K562 (cell line): ENCODE results near the gene SPRYD3. TPM values are rescaled to one million over a fixed set of nuclear protein-coding genes. Genes with fewer than 3 reads are reported as not detected.

Experiments
- ARID3A ChIP-seq: IDR thresholded peaks from 2 replicates; pipeline ENCODE4 v1.6.1; 2012; ENCODE audit warnings: low read depth, low read length, improper control_type of control experiment, borderline replicate concordance
- CCAR2 ChIP-seq: fragments of 200-400 bp; formaldehyde crosslinking; IDR thresholded peaks from 2 replicates; pipeline ENCODE4 v1.6.1; 2017; ENCODE audit warnings: mild to moderate bottlenecking, low read depth, low read length
- IRF2 ChIP-seq: sonication (generic); formaldehyde crosslinking; IDR thresholded peaks from 2 replicates; pipeline ENCODE4 v1.8.1; 2022; ENCODE audit warnings: mild to moderate bottlenecking, missing genetic modification reagents
- L3MBTL2 ChIP-seq: fragments of 450-650 bp; IDR thresholded peaks from 2 replicates; pipeline ENCODE4 v1.6.1; 2016; ENCODE audit warnings: mild to moderate bottlenecking, moderate library complexity
- MTF1 ChIP-seq: fragments of 250-450 bp; sonication (Bioruptor Pico); IDR thresholded peaks from 2 replicates; pipeline ENCODE4 v1.9.0; 2021; ENCODE audit warnings: moderate library complexity, mild to moderate bottlenecking, inconsistent platforms, borderline replicate concordance
- SMARCE1 ChIP-seq: fragments of 450-650 bp; IDR thresholded peaks from 2 replicates; pipeline ENCODE4 v1.7.1; 2016; ENCODE audit warnings: mild to moderate bottlenecking
- TAF7 ChIP-seq: fragments of 450-650 bp; IDR thresholded peaks from 2 replicates; pipeline ENCODE4 v1.6.1; 2016; ENCODE audit warnings: missing genetic modification characterization, missing compliant biosample characterization
- USF1 ChIP-seq: sonication (generic); formaldehyde crosslinking; IDR thresholded peaks from 2 replicates; pipeline ENCODE4 v1.9.0; 2022; ENCODE audit warnings: mild to moderate bottlenecking, missing genetic modification reagents
- ZNF184 ChIP-seq: sonication (generic); formaldehyde crosslinking; IDR thresholded peaks from 2 replicates; pipeline ENCODE4 v1.5.0; 2020; ENCODE audit warnings: missing genetic modification reagents
- ZNF347 ChIP-seq: fragments of 450-650 bp; formaldehyde crosslinking; IDR thresholded peaks from 2 replicates; pipeline ENCODE4 v1.4.0; 2020; ENCODE audit warnings: low read depth, mild to moderate bottlenecking, moderate library complexity
- polyA plus RNA-seq, 8 experiments: library from polyadenylated mRNA; depleted of rRNA in 4 of 8; stranded (reverse) in 5 of 8; unstranded in 3 of 8; fragments of >200 nt; fragmentation: Nextera tagmentation in 2 of 8; fragmentation: Illumina TruSeq in 1 of 8; extraction: Ambion mirVana in 2 of 8; extraction: Trizol in 1 of 8; gene quantifications; 2 replicates each; pipeline versions ENCODE4 v1.2.1 to v1.2.3, GENCODE V29; 2011 to 2014; ENCODE audit warnings: inconsistent platforms in 1 of 8, missing spikeins in 1 of 8
- total RNA-seq, 7 experiments: library from RNA; depleted of rRNA in 6 of 7; stranded (reverse); fragments of >200 nt in 6 of 7; fragmentation: Illumina TruSeq in 2 of 7; extraction: Trizol in 2 of 7; gene quantifications; 2 replicates each; pipeline versions ENCODE4 v1.2.1 to v1.2.3, GENCODE V29; 2011 to 2021; ENCODE audit warnings: low replicate concordance in 1 of 7
- TF ChIP-seq, protein P1 (sequence below), 2 experiments: IDR thresholded peaks; 2 replicates each; pipeline ENCODE4 v1.6.1; 2011; ENCODE audit warnings: borderline replicate concordance in 1 of 2, control low read depth in 1 of 2, low read depth in 1 of 2, low read length in 1 of 2, mild to moderate bottlenecking in 1 of 2, mixed read lengths in 1 of 2, moderate library complexity in 1 of 2; ENCODE audit not compliant: insufficient read depth in 1 of 2, insufficient read length in 1 of 2, poor library complexity in 1 of 2, severe bottlenecking in 1 of 2; ENCODE audit errors: extremely low read depth in 1 of 2
- TF ChIP-seq, protein P2 (sequence below): fragments of 450-650 bp; IDR thresholded peaks from 2 replicates; pipeline ENCODE4 v1.6.1; 2016; ENCODE audit warnings: mild to moderate bottlenecking, moderate library complexity

Gene SPRYD3
- total and polyA plus RNA-seq, 9 of the 15 experiments (the other 6 are each of a cell fraction or from before 2014, with no cell fraction given), result 1.5 to 13.6 (median 7.6) TPM

- TF ChIP-seq ZNF184 (CRISPR knock-in tag) (no peak), ARID3A (no peak), ZNF347 (CRISPR knock-in tag) (no peak), USF1 (no peak), TAF7 (tag) (no peak), IRF2 (no peak), CCAR2 (no peak), MTF1 (no peak), SMARCE1 (no peak; the same call in 1 of the 2 replicates), L3MBTL2 (no peak)
- TF ChIP-seq, protein P1, sequence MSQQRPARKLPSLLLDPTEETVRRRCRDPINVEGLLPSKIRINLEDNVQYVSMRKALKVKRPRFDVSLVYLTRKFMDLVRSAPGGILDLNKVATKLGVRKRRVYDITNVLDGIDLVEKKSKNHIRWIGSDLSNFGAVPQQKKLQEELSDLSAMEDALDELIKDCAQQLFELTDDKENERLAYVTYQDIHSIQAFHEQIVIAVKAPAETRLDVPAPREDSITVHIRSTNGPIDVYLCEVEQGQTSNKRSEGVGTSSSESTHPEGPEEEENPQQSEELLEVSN (IDR thresholded peaks at IDR 0.05; ENCODE audit: borderline replicate concordance in 1 of 2, extremely low read depth in 1 of 2, insufficient read depth in 1 of 2, insufficient read length in 1 of 2, low read depth in 1 of 2, low read length in 1 of 2, poor library complexity in 1 of 2, severe bottlenecking in 1 of 2), result no peak
- TF ChIP-seq, protein P2, sequence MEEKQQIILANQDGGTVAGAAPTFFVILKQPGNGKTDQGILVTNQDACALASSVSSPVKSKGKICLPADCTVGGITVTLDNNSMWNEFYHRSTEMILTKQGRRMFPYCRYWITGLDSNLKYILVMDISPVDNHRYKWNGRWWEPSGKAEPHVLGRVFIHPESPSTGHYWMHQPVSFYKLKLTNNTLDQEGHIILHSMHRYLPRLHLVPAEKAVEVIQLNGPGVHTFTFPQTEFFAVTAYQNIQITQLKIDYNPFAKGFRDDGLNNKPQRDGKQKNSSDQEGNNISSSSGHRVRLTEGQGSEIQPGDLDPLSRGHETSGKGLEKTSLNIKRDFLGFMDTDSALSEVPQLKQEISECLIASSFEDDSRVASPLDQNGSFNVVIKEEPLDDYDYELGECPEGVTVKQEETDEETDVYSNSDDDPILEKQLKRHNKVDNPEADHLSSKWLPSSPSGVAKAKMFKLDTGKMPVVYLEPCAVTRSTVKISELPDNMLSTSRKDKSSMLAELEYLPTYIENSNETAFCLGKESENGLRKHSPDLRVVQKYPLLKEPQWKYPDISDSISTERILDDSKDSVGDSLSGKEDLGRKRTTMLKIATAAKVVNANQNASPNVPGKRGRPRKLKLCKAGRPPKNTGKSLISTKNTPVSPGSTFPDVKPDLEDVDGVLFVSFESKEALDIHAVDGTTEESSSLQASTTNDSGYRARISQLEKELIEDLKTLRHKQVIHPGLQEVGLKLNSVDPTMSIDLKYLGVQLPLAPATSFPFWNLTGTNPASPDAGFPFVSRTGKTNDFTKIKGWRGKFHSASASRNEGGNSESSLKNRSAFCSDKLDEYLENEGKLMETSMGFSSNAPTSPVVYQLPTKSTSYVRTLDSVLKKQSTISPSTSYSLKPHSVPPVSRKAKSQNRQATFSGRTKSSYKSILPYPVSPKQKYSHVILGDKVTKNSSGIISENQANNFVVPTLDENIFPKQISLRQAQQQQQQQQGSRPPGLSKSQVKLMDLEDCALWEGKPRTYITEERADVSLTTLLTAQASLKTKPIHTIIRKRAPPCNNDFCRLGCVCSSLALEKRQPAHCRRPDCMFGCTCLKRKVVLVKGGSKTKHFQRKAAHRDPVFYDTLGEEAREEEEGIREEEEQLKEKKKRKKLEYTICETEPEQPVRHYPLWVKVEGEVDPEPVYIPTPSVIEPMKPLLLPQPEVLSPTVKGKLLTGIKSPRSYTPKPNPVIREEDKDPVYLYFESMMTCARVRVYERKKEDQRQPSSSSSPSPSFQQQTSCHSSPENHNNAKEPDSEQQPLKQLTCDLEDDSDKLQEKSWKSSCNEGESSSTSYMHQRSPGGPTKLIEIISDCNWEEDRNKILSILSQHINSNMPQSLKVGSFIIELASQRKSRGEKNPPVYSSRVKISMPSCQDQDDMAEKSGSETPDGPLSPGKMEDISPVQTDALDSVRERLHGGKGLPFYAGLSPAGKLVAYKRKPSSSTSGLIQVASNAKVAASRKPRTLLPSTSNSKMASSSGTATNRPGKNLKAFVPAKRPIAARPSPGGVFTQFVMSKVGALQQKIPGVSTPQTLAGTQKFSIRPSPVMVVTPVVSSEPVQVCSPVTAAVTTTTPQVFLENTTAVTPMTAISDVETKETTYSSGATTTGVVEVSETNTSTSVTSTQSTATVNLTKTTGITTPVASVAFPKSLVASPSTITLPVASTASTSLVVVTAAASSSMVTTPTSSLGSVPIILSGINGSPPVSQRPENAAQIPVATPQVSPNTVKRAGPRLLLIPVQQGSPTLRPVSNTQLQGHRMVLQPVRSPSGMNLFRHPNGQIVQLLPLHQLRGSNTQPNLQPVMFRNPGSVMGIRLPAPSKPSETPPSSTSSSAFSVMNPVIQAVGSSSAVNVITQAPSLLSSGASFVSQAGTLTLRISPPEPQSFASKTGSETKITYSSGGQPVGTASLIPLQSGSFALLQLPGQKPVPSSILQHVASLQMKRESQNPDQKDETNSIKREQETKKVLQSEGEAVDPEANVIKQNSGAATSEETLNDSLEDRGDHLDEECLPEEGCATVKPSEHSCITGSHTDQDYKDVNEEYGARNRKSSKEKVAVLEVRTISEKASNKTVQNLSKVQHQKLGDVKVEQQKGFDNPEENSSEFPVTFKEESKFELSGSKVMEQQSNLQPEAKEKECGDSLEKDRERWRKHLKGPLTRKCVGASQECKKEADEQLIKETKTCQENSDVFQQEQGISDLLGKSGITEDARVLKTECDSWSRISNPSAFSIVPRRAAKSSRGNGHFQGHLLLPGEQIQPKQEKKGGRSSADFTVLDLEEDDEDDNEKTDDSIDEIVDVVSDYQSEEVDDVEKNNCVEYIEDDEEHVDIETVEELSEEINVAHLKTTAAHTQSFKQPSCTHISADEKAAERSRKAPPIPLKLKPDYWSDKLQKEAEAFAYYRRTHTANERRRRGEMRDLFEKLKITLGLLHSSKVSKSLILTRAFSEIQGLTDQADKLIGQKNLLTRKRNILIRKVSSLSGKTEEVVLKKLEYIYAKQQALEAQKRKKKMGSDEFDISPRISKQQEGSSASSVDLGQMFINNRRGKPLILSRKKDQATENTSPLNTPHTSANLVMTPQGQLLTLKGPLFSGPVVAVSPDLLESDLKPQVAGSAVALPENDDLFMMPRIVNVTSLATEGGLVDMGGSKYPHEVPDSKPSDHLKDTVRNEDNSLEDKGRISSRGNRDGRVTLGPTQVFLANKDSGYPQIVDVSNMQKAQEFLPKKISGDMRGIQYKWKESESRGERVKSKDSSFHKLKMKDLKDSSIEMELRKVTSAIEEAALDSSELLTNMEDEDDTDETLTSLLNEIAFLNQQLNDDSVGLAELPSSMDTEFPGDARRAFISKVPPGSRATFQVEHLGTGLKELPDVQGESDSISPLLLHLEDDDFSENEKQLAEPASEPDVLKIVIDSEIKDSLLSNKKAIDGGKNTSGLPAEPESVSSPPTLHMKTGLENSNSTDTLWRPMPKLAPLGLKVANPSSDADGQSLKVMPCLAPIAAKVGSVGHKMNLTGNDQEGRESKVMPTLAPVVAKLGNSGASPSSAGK, result no peak
Observed at GRCh38 chr12:53098354-53098981, 19.3 kb upstream of the SPRYD3 start (continued).
